OCI-LY1 (cell line): ENCODE measurements around the gene R3HDM1.

Experiments used
- H2AFZ ChIP-seq: fragments of 200-600 bp; sonication (generic), shearing (Covaris generic); 2 replicates; pipeline ENCODE4 v1.6.0; 2014; ENCODE audit warnings: antibody characterized with exemption, mild to moderate bottlenecking, low read length
- H3F3A ChIP-seq: fragments of 200-600 bp; sonication (generic), shearing (Covaris generic); 2 replicates; pipeline ENCODE4 v1.6.0; 2014; ENCODE audit warnings: mild to moderate bottlenecking, antibody characterized with exemption, low read length, moderate library complexity; ENCODE audit not compliant: insufficient read depth
- H3K27ac ChIP-seq: fragments of 200-600 bp; sonication (generic); 2 replicates; pipeline ENCODE4 v1.5.1; 2014; ENCODE audit warnings: low read length, mixed run types, mild to moderate bottlenecking, low read depth; ENCODE audit not compliant: poor library complexity, severe bottlenecking
- H3K27me3 ChIP-seq: fragments of 200-600 bp; sonication (generic); 2 replicates; pipeline ENCODE4 v1.6.0; 2014; ENCODE audit warnings: antibody characterized with exemption, mild to moderate bottlenecking, low read length, moderate library complexity; ENCODE audit not compliant: insufficient read depth
- H3K36me3 ChIP-seq: fragments of 200-600 bp; sonication (generic); 2 replicates; pipeline ENCODE4 v1.6.1; 2014; ENCODE audit warnings: mild to moderate bottlenecking, antibody characterized with exemption, low read length, moderate library complexity, mixed read lengths; ENCODE audit not compliant: insufficient read depth
- H3K4me1 ChIP-seq: fragments of 200-600 bp; sonication (generic); 2 replicates; pipeline ENCODE4 v1.5.1; 2014; ENCODE audit warnings: mild to moderate bottlenecking, low read length, moderate library complexity; ENCODE audit not compliant: insufficient read depth, severe bottlenecking
- H3K4me2 ChIP-seq: fragments of 200-600 bp; sonication (generic), shearing (Covaris generic); 2 replicates; pipeline ENCODE4 v1.6.1; 2014; ENCODE audit warnings: low read length
- H3K4me3 ChIP-seq: fragments of 200-600 bp; sonication (generic); 2 replicates; pipeline ENCODE4 v1.5.1; 2014; ENCODE audit warnings: low read length, low read depth, mild to moderate bottlenecking, mixed read lengths; ENCODE audit not compliant: poor library complexity, severe bottlenecking
- H3K79me2 ChIP-seq: fragments of 200-600 bp; shearing (Covaris generic); 2 replicates; pipeline ENCODE4 v1.6.1; 2016; ENCODE audit warnings: mixed run types, low read length, mixed read lengths; ENCODE audit not compliant: insufficient read depth
- H3K9ac ChIP-seq: fragments of 200-600 bp; sonication (generic), shearing (Covaris generic); 2 replicates; pipeline ENCODE4 v1.6.1; 2014; ENCODE audit warnings: mild to moderate bottlenecking, low read length, mixed read lengths
- H3K9me2 ChIP-seq: fragments of 200-600 bp; sonication (generic), shearing (Covaris generic); 2 replicates; pipeline ENCODE4 v1.6.1; 2014; ENCODE audit warnings: low read depth, mild to moderate bottlenecking, low read length, mixed read lengths
- H3K9me3 ChIP-seq: fragments of 200-600 bp; shearing (Covaris generic); 2 replicates; pipeline ENCODE4 v1.6.1; 2014; ENCODE audit warnings: low read length, mixed read lengths
- H4K20me1 ChIP-seq: fragments of 200-600 bp; sonication (generic), shearing (Covaris generic); 2 replicates; pipeline ENCODE4 v1.6.0; 2016; ENCODE audit warnings: mild to moderate bottlenecking, low read length; ENCODE audit not compliant: insufficient read depth
- CTCF ChIP-seq: fragments of 200-600 bp; sonication (generic), shearing (Covaris generic); IDR thresholded peaks from 2 replicates; pipeline ENCODE4 v1.5.1; 2017; ENCODE audit warnings: mild to moderate bottlenecking, antibody characterized with exemption, low read length, moderate library complexity, mixed read lengths
- EZH2 ChIP-seq: fragments of 200-600 bp; sonication (generic), shearing (Covaris generic); IDR thresholded peaks from 2 replicates; pipeline ENCODE4 v1.8.0; 2017; ENCODE audit warnings: borderline replicate concordance, mixed run types, mild to moderate bottlenecking, antibody characterized with exemption, low read length, moderate library complexity, mixed read lengths

Gene R3HDM1

GRCh38 chr2:135694711-135695110 lies 163.4 kb downstream of the R3HDM1 start:
- H2AFZ ChIP-seq, result no peak overlapping the region
- no peak overlapping the region for H3K9ac ChIP-seq
- no peak overlapping the region for H3K4me3 ChIP-seq
- H3K27ac ChIP-seq, result no peak overlapping the region
- no peaks in the 10 kb centered on the region for H3F3A ChIP-seq
- H3K4me1 ChIP-seq, result no peaks in the 10 kb centered on the region
- no peaks in the 10 kb centered on the region for H3K79me2 ChIP-seq
- H3K4me2 ChIP-seq, result no peak overlapping the region
- no peaks in the 10 kb centered on the region for H4K20me1 ChIP-seq
- H3K36me3 ChIP-seq, result peaks cover 13% of the 10 kb centered on the region
- TF ChIP-seq CTCF, result no peak
- TF ChIP-seq EZH2, result no peak
- H3K27me3 ChIP-seq, result no peaks in the 10 kb centered on the region
- no peaks in the 10 kb centered on the region for H3K9me3 ChIP-seq
- H3K9me2 ChIP-seq, result no peaks in the 10 kb centered on the region

- Histone ChIP-seq H2AFZ (no peak overlapping the region), H3K4me1 (no peaks in the 10 kb centered on the region), H4K20me1 (no peaks in the 10 kb centered on the region), H3K9me2 (no peaks in the 10 kb centered on the region), H3K9ac (no peak overlapping the region), H3K4me2 (no peak overlapping the region), H3F3A (no peaks in the 10 kb centered on the region), H3K4me3 (no peak overlapping the region), H3K36me3 (peaks cover 17% of the 10 kb centered on the region), H3K27me3 (no peaks in the 10 kb centered on the region), H3K9me3 (no peaks in the 10 kb centered on the region), H3K79me2 (no peaks in the 10 kb centered on the region), H3K27ac (no peak overlapping the region)
- TF ChIP-seq EZH2 (no peak), CTCF (no peak)
Measured at GRCh38 chr2:135698838-135699237, 167.6 kb downstream of the R3HDM1 start.

- H3K27ac ChIP-seq, result no peak overlapping the region
- H3K4me2 ChIP-seq, result no peak overlapping the region
Measured at GRCh38 chr2:135701442-135701841, 170.2 kb downstream of the R3HDM1 start.

More at GRCh38 chr2:135701442-135701841, 170.2 kb downstream of the R3HDM1 start:
- no peaks in the 10 kb centered on the region for H3K4me1 ChIP-seq
- no peaks in the 10 kb centered on the region for H3K9me3 ChIP-seq
- H2AFZ ChIP-seq, result no peak overlapping the region
- H3F3A ChIP-seq, result no peaks in the 10 kb centered on the region
- TF ChIP-seq CTCF (no peak), EZH2 (no peak)
- no peaks in the 10 kb centered on the region for H4K20me1 ChIP-seq
- no peaks in the 10 kb centered on the region for H3K9me2 ChIP-seq
- H3K79me2 ChIP-seq, result no peaks in the 10 kb centered on the region
- peaks cover 10% of the 10 kb centered on the region; the same call in 1 of the 2 replicates for H3K36me3 ChIP-seq
- H3K4me3 ChIP-seq, result no peak overlapping the region
- no peak overlapping the region for H3K9ac ChIP-seq
- no peaks in the 10 kb centered on the region for H3K27me3 ChIP-seq
